HepG2 (cell line): ENCODE measurements around the gene ZNF786. TPM values are rescaled to one million over a fixed set of nuclear protein-coding genes. Genes with fewer than 3 reads are reported as not detected.

Source experiments
- ARNT ChIP-seq: fragments of 450-650 bp; IDR thresholded peaks from 2 replicates; pipeline ENCODE4 v1.6.1; 2017
- ARNTL ChIP-seq: sonication (generic); formaldehyde crosslinking; IDR thresholded peaks from 2 replicates; pipeline ENCODE4 v1.4.0; 2020; ENCODE audit warnings: mild to moderate bottlenecking, missing genetic modification reagents
- ATF4 ChIP-seq, 2 experiments: fragments of 450-650 bp in 1 of 2; sonication (generic) in 1 of 2; formaldehyde crosslinking; IDR thresholded peaks; 2 replicates each; pipeline versions ENCODE4 v1.5.0 to v1.8.0; 2020 to 2022; ENCODE audit warnings: mild to moderate bottlenecking in 1 of 2, missing genetic modification reagents in 1 of 2
- ETV5 ChIP-seq: IDR thresholded peaks from 2 replicates; pipeline ENCODE4 v1.6.1; 2018; ENCODE audit warnings: missing biosample characterization, missing genetic modification reagents, inconsistent platforms, borderline replicate concordance
- EZH2 ChIP-seq: conservative IDR thresholded peaks from 2 replicates; pipeline ENCODE4 v1.6.1; 2012; ENCODE audit warnings: mild to moderate bottlenecking, low read depth, low read length, moderate library complexity
- GPBP1L1 ChIP-seq: sonication (generic); formaldehyde crosslinking; IDR thresholded peaks from 2 replicates; pipeline ENCODE4 v1.5.0; 2020; ENCODE audit warnings: mild to moderate bottlenecking, missing genetic modification reagents
- IKZF5 ChIP-seq: IDR thresholded peaks from 2 replicates; pipeline ENCODE4 v1.6.1; 2018; ENCODE audit warnings: missing genetic modification reagents, mild to moderate bottlenecking, missing compliant biosample characterization
- IRX3 ChIP-seq: sonication (generic); formaldehyde crosslinking; IDR thresholded peaks from 2 replicates; pipeline ENCODE4 v1.8.1; 2023; ENCODE audit warnings: mild to moderate bottlenecking, low read depth, missing genetic modification reagents, borderline replicate concordance
- MYC ChIP-seq: sonication (generic); formaldehyde crosslinking; IDR thresholded peaks from 2 replicates; pipeline ENCODE4 v1.9.0; 2021; ENCODE audit warnings: missing genetic modification reagents, borderline replicate concordance
- PHF5A ChIP-seq: IDR thresholded peaks from one replicate; pipeline ENCODE4 v1.6.1; 2018; ENCODE audit warnings: low read depth, missing genetic modification reagents; ENCODE audit not compliant: unreplicated experiment
- RBM39 ChIP-seq: fragments of 200-400 bp; formaldehyde crosslinking; IDR thresholded peaks from one replicate; pipeline ENCODE4 v1.6.1; 2018; ENCODE audit warnings: antibody characterized with exemption, mild to moderate bottlenecking, low read depth, low read length; ENCODE audit not compliant: poor library complexity, severe bottlenecking
- RXRB ChIP-seq: IDR thresholded peaks from 2 replicates; pipeline ENCODE4 v1.6.1; 2016; ENCODE audit warnings: borderline replicate concordance, missing genetic modification reagents, missing compliant biosample characterization
- SAFB2 ChIP-seq: sonication (generic); formaldehyde crosslinking; IDR thresholded peaks from 2 replicates; pipeline ENCODE4 v1.5.1; 2020; ENCODE audit warnings: missing genetic modification reagents, low read depth, mild to moderate bottlenecking, borderline replicate concordance
- WIZ ChIP-seq: sonication (generic); formaldehyde crosslinking; IDR thresholded peaks from 2 replicates; pipeline ENCODE4 v1.5.1; 2020; ENCODE audit warnings: mild to moderate bottlenecking, missing genetic modification reagents
- ZBTB39 ChIP-seq: sonication (generic); formaldehyde crosslinking; IDR thresholded peaks from 2 replicates; pipeline ENCODE4 v1.5.0; 2020; ENCODE audit warnings: missing genetic modification reagents
- ZNF224 ChIP-seq: sonication (generic); formaldehyde crosslinking; IDR thresholded peaks from 2 replicates; pipeline ENCODE4 v1.5.0; 2020; ENCODE audit warnings: mild to moderate bottlenecking, missing genetic modification reagents
- ZNF362 ChIP-seq: sonication (generic); formaldehyde crosslinking; IDR thresholded peaks from 2 replicates; pipeline ENCODE4 v1.4.0; 2020; ENCODE audit warnings: missing genetic modification reagents, mild to moderate bottlenecking, borderline replicate concordance
- ZNF530 ChIP-seq: sonication (generic); formaldehyde crosslinking; IDR thresholded peaks from 2 replicates; pipeline ENCODE4 v1.5.0; 2020; ENCODE audit warnings: low read depth, mild to moderate bottlenecking, missing genetic modification reagents
- ZNF780A ChIP-seq: sonication (generic); formaldehyde crosslinking; IDR thresholded peaks from 2 replicates; pipeline ENCODE4 v1.8.0; 2022; ENCODE audit warnings: mild to moderate bottlenecking, missing genetic modification reagents, moderate library complexity
- ZNF878 ChIP-seq: sonication (generic); formaldehyde crosslinking; IDR thresholded peaks from 2 replicates; pipeline ENCODE4 v1.8.1; 2023; ENCODE audit warnings: mild to moderate bottlenecking, missing genetic modification reagents, moderate library complexity
- ZNF879 ChIP-seq: sonication (generic); formaldehyde crosslinking; IDR thresholded peaks from 2 replicates; pipeline ENCODE4 v1.8.1; 2023; ENCODE audit warnings: missing genetic modification reagents
- polyA plus RNA-seq, 8 experiments: library from polyadenylated mRNA; depleted of rRNA in 3 of 8; stranded (reverse) in 7 of 8; unstranded in 1 of 8; fragments of >200 nt; fragmentation: Illumina TruSeq in 4 of 8; extraction: Trizol in 4 of 8; gene quantifications; 2 replicates each; pipeline versions ENCODE4 v1.2.1 to v1.2.3, GENCODE V29; 2011 to 2016; ENCODE audit warnings: low read depth in 4 of 8, missing spikeins in 1 of 8, mixed read lengths in 1 of 8; ENCODE audit not compliant: insufficient read depth in 1 of 8
- total RNA-seq, 5 experiments: library from RNA; depleted of rRNA; stranded (reverse); fragments of >200 nt; fragmentation: Illumina TruSeq; extraction: Trizol; gene quantifications; 2 replicates each; pipeline ENCODE4 v1.2.3, GENCODE V29; 2016; ENCODE audit warnings: low read depth in 1 of 5

ZNF786 gene
- total and polyA plus RNA-seq, 2 of the 13 experiments (the other 11 are each of a cell fraction or from before 2014, with no cell fraction given): 2.0 to 4.0 TPM

- TF ChIP-seq RXRB (no peak; the same call in 1 of the 2 replicates), IKZF5 (CRISPR knock-in tag) (peak; percentile 52; the same call in 1 of the 2 replicates), ATF4 (CRISPR knock-in tag; IDR thresholded peaks at IDR 0.05) (peak in 1 of 2 experiments; percentile 77; a peak in 2 of 4 replicates), ZBTB39 (CRISPR knock-in tag) (no peak), ETV5 (CRISPR knock-in tag) (peak; percentile 51), ARNT (no peak), ZNF879 (CRISPR knock-in tag) (no peak), ZNF362 (CRISPR knock-in tag) (no peak; the same call in 1 of the 2 replicates), EZH2 (no peak), PHF5A (CRISPR knock-in tag) (peak; percentile 66), SAFB2 (CRISPR knock-in tag) (peak; percentile 58; the same call in 1 of the 2 replicates), GPBP1L1 (CRISPR knock-in tag) (no peak), MYC (peak; percentile 93), IRX3 (no peak; the same call in none of the 2 replicates), ZNF224 (peak; percentile 92; the same call in 1 of the 2 replicates), ZNF530 (CRISPR knock-in tag) (no peak), RBM39 (peak; percentile 86), ZNF780A (no peak; the same call in none of the 2 replicates), ARNTL (CRISPR knock-in tag) (peak; percentile 94), WIZ (CRISPR knock-in tag) (no peak), ZNF878 (peak; percentile 98)
Measured at GRCh38 chr7:149028346-149029109, 62.0 kb downstream of the ZNF786 start, which contains the start of gene PDIA4 (continued).
